Medulla oblongata (tissue), 1 donor: ENCODE data around the gene C1orf232.

Source experiments
- DNase-seq: peaks from one replicate; pipeline ENCODE4 v3.0.0-alpha.2; 2015; ENCODE audit errors: extremely low spot score

C1orf232 gene

GRCh38 chr1:26158271-26158907 lies 10.4 kb downstream of the C1orf232 start:
- no peak for DNase-seq

GRCh38 chr1:26156285-26157038 lies 12.3 kb downstream of the C1orf232 start:
- no peak for DNase-seq

GRCh38 chr1:26155370-26156284 lies 13.1 kb downstream of the C1orf232 start:
- DNase-seq, result no peak

GRCh38 chr1:26154750-26155149 lies 14.0 kb downstream of the C1orf232 start:
- DNase-seq, result no peak

- no peak for DNase-seq
These were observed 14.7 kb downstream of the C1orf232 start for GRCh38 chr1:26153966-26154532.

- DNase-seq, result no peak
These were observed 19.9 kb downstream of the C1orf232 start for GRCh38 chr1:26148887-26149286.

GRCh38 chr1:26145960-26146294 lies 22.8 kb downstream of the C1orf232 start:
- no peak for DNase-seq

- peak; percentile 96 for DNase-seq
These were observed 23.5 kb downstream of the C1orf232 start for GRCh38 chr1:26145041-26145959.

GRCh38 chr1:26142159-26142558 lies 26.6 kb downstream of the C1orf232 start:
- no peak for DNase-seq

- no peak for DNase-seq
These were observed 29.7 kb downstream of the C1orf232 start for GRCh38 chr1:26138974-26139558.

- DNase-seq, result no peak
These were observed 34.3 kb downstream of the C1orf232 start for GRCh38 chr1:26134466-26134865.

GRCh38 chr1:26132834-26133167 lies 36.0 kb downstream of the C1orf232 start:
- DNase-seq, result no peak

GRCh38 chr1:26132128-26132833 lies 36.5 kb downstream of the C1orf232 start:
- no peak for DNase-seq

- no peak for DNase-seq
These were observed 38.1 kb downstream of the C1orf232 start for GRCh38 chr1:26130695-26131094.

GRCh38 chr1:26129778-26130177 lies 39.0 kb downstream of the C1orf232 start:
- DNase-seq, result no peak

GRCh38 chr1:26127235-26128163 lies 41.3 kb downstream of the C1orf232 start:
- no peak for DNase-seq

- peak; percentile 37 for DNase-seq
These were observed 42.3 kb downstream of the C1orf232 start for GRCh38 chr1:26126321-26127084.

- no peak for DNase-seq
These were observed 42.8 kb downstream of the C1orf232 start for GRCh38 chr1:26125946-26126320.
